IPS-11a (cell line): ENCODE results near the gene NTMT1.
"Not testable (repeated sequence)": the region's sequence is repeated elsewhere in the genome, so short reads cannot be mapped to it uniquely, and the experiment has no call there.

Experiments
- H3K4me3 ChIP-seq: one replicate; pipeline ENCODE4 v1.5.1; 2013; ENCODE audit warnings: low read depth, low read length, control low read depth

NTMT1 gene

GRCh38 chr9:129649726-129650679 is 24.0 kb downstream of the NTMT1 start:
- no peak overlapping the region for H3K4me3 ChIP-seq

- no peak overlapping the region for H3K4me3 ChIP-seq
Measured at GRCh38 chr9:129650680-129651235, 24.8 kb downstream of the NTMT1 start.

GRCh38 chr9:129653823-129654553 is 28.0 kb downstream of the NTMT1 start:
- H3K4me3 ChIP-seq = no peak overlapping the region

- H3K4me3 ChIP-seq = no peak overlapping the region
Measured at GRCh38 chr9:129654554-129655040, 28.6 kb downstream of the NTMT1 start.

- H3K4me3 ChIP-seq = no peak overlapping the region
Measured at GRCh38 chr9:129655154-129655553, 29.2 kb downstream of the NTMT1 start.

GRCh38 chr9:129655696-129656095 is 29.7 kb downstream of the NTMT1 start:
- no peak overlapping the region for H3K4me3 ChIP-seq

- no peak overlapping the region for H3K4me3 ChIP-seq
Measured at GRCh38 chr9:129656795-129657390, 30.9 kb downstream of the NTMT1 start.

GRCh38 chr9:129661029-129661428 is 35.1 kb downstream of the NTMT1 start:
- no peak overlapping the region for H3K4me3 ChIP-seq

- not testable (repeated sequence) for H3K4me3 ChIP-seq
Measured at GRCh38 chr9:129662239-129662638, 36.3 kb downstream of the NTMT1 start.

- H3K4me3 ChIP-seq = peak overlapping the region; percentile 37
Measured at GRCh38 chr9:129664746-129665388, 38.9 kb downstream of the NTMT1 start.

GRCh38 chr9:129665389-129665775 is 39.4 kb downstream of the NTMT1 start, which contains the start of gene PRRX2:
Gene PRRX2, plus strand, starts transcription at chr9:129665647. Its CDS starts 221 bp downstream, at chr9:129665868.
- peak within 1 kb of the TSS; percentile 48 for H3K4me3 ChIP-seq

- peak overlapping the region; percentile 48 for H3K4me3 ChIP-seq
Measured at GRCh38 chr9:129665814-129666520, 40.0 kb downstream of the NTMT1 start.

- H3K4me3 ChIP-seq = no peak overlapping the region
Measured at GRCh38 chr9:129666575-129666974, 40.6 kb downstream of the NTMT1 start.

- H3K4me3 ChIP-seq = no peak overlapping the region
Measured at GRCh38 chr9:129667378-129667777, 41.4 kb downstream of the NTMT1 start.

- no peak overlapping the region for H3K4me3 ChIP-seq
Measured at GRCh38 chr9:129667850-129668249, 41.9 kb downstream of the NTMT1 start.

GRCh38 chr9:129669141-129669718 is 43.3 kb downstream of the NTMT1 start:
- no peak overlapping the region for H3K4me3 ChIP-seq

GRCh38 chr9:129669946-129670345 is 44.0 kb downstream of the NTMT1 start:
- H3K4me3 ChIP-seq = no peak overlapping the region

- no peak overlapping the region for H3K4me3 ChIP-seq
Measured at GRCh38 chr9:129671065-129671464, 45.1 kb downstream of the NTMT1 start.

- no peak overlapping the region for H3K4me3 ChIP-seq
Measured at GRCh38 chr9:129671519-129671918, 45.6 kb downstream of the NTMT1 start.
